Dedifferentiated amniotic fluid mesenchymal stem cell (primary cell): ENCODE results near the gene XG.
"Not testable (repeated sequence)": the region's sequence is repeated elsewhere in the genome, so short reads cannot be mapped to it uniquely, and the experiment has no call there.

Experiments
- DNase-seq: peaks from one replicate; pipeline ENCODE4 v3.0.0-alpha.2; 2016; ENCODE audit errors: extremely low spot score

Gene XG

GRCh38 chrX:2751874-2752300 is at the start of gene XG:
Gene XG (plus strand): TSS chrX:2752040. CDS start chrX:2752275, 235 bp downstream.
- not testable (repeated sequence) for DNase-seq

GRCh38 chrX:2703991-2704369 is 47.9 kb upstream of the XG start:
- DNase-seq: no peak

GRCh38 chrX:2705046-2705832 is 46.6 kb upstream of the XG start:
- DNase-seq: no peak

DNA sequence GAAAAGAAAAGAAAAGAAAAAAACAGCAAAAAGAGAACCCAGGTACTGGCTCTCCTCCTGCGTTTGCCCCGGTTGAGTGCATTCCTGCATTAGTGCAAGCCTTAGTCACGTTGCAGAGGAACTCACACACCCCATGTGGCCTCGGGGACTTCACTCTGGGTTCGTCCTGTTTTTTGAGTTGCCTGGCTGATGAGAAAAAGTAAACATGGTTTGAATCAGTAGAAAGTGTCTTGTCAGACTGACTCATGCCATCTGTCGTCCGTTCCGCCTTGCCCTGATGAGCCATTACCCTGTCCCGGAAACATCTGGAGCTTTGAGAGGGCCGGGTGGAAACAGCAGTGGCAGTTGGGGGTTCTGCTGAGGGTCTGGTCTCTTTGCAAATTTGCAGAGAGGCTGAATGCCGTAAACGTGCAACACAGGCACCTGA is 44.5 kb upstream of the XG start:
- peak; percentile 89 for DNase-seq

- no peak for DNase-seq
Measured at GRCh38 chrX:2708021-2708420, 43.8 kb upstream of the XG start.

DNA sequence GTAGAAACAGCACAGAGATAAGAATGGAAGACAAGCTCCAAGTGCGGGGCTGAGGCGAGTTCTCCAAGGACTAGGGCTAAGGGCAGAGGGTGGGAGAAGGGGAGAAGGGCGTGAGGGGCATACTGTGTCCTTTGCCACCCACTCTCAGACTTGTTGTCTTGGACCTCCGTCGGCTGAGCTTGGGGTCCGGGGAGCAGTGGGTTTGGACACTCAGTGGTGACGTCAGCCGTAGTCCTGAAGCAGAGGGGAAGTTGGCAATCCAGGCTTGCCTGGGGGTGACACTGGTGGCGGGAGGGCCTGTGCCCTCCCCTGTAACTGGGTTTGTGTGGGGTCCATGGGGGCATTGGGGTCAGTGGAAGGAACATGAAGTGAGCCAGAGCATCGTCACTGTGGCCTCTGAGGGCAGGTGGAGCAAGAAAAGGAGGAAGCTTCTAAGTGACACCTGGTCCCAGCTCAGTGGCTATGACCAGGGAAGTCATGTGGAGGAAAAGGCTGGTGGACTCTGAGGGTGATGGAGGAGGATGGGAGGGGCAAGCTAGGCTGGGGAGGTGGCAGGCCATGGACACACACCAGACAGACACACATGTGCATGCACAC is 43.1 kb upstream of the XG start:
- DNase-seq: no peak

DNA sequence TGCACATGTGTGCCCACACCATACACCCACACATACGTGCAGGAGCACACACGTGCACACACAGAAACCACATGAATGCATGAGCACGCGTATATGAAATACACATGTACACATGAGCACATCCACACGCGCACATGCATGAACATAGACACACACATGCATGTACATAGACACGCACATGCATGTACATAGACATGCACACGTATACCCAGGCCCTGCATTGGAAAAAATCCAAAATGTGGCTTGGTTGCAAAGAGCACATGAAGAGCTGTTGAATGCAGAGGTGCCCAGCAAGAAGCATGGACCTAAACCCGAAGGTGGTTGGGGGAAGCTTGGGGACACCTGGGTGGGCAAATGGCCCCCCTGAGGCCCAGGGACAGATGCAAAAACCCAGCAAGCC is 42.3 kb upstream of the XG start:
- no peak for DNase-seq

DNA sequence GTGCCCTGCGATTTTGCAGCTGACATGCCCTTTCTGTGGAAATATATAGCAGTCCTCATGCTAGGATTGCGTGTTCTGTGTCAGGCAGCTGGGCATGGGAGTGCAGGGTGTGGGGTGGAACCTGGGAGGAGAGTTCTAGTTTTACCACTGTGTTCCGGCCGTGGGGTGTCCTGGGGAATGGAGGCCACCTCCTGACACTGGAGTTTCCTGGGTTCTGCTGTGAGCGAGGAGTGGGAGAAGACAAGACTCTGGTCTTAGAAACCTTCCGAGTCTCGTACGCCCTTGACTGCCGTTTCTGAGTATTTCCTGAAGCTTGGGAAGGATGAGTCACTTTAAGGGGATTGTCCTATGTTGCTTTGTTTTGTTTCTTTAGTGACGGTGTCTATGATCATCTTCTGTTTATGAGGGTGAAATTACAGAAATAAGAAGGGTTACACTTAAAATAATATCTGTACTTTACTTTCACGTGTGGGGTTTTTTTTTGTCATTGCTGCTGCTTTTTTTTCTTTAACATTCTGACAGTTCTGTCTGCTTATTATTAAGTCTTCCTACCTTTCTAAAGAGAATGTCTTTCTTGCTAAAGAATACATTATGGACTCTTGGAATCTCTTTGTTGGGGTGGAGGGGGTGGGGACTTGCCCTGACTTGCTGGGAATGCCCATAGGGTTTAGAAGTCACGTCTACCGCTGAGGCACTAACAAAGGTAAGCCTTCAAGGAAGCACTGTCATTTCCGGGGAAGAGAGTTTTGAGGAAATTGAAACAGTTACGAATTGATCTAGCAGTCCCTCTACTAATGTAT is 41.6 kb upstream of the XG start:
- peak; percentile 79 for DNase-seq

DNA sequence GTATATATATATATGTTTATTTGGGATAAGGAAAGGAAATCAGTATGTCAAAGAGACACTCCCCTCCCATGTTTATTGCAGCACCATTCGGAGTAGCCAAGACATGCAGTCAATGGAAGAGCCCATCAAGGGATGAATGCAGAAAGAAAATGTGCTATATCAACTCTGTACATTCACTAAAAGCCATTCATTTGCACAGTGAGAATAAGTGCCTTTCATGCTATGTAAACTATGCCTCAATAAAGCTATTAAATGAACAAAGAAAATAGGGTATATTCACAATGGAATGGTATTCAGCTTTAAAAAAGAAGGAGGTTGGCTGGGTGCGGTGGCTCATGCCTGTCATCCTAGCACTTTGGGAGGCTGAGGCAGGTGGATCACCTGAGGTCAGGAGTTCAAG is 40.4 kb upstream of the XG start:
- no peak for DNase-seq

DNA sequence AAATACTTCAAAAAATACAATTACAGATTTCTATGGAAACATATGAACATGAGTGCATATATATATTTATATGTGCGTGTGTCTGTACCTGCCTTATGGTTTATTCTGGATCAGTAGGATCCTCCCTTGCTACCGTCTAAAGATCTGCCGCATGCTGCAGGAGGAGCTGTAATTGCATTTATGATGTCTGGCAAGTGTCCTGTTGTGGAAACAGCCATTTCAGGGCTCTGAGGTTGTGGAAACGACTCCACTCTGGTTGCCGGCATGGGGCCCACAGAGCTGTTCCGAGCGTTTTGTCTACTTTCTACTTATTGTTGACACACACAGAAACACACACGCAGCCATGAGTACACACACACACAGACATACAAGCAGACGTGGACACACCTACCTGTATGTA is 39.4 kb upstream of the XG start:
- no peak for DNase-seq

DNA sequence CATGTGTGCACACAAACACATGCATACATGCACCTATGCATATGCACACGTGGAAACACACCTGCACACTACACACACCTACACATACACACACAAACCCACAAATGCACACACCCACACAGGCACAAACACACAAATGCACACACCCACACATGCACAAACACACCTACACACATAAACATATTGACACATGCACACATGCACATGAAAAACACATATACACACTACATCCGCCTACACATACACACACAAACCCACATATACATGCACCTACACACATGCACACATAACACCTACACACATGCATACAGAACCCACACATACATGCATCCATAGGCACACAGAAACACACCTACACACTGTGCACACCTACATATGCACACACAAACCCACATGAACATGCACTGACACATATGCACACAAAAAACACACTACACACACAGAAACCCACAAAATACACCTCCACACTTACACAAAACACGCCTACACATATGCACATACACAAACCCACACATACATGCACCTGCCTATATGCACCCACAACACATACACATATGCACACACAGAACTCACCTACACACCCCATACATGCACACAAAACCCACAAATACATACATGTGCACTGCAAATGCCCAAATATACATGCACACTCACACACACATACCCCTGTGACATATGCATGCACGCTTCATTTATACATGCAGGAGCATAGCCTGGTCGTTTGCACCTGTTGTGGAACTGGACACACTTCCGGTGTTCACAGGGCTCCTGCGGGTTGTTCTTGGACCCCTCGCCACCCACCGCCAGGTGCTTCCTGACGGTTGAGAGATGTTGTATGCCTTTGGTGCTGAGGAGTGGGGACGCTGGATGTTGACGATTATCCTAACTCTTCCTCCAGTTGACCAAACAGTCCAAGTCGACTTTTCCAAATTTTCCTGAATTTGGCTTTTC is 38.7 kb upstream of the XG start:
- DNase-seq: no peak

- DNase-seq: no peak
Measured at GRCh38 chrX:2714551-2714950, 37.3 kb upstream of the XG start.

GRCh38 chrX:2715066-2715600 is 36.7 kb upstream of the XG start:
- DNase-seq: no peak

- DNase-seq: no peak
Measured at GRCh38 chrX:2717312-2717711, 34.5 kb upstream of the XG start.

DNA sequence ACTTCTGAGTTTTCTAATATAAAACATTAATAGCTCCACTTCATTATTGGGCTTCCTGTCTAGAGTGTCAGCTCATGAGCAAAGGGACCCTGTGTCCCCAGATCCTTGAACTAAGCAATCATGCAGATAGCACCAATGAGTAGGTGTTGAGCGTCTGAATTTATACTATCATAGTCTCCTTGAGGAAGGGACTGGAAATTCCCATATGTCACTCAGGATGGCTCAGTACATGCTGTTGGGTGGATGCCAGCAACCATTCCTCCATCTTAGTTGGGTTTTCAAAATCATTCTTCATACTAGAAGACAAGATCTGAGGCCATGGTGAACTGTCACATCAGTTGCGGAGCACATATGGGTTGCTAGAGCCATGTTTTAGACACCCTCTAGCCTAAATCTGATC is 33.0 kb upstream of the XG start:
- DNase-seq: no peak

GRCh38 chrX:2719774-2720447 is 31.9 kb upstream of the XG start:
- DNase-seq: no peak

DNA sequence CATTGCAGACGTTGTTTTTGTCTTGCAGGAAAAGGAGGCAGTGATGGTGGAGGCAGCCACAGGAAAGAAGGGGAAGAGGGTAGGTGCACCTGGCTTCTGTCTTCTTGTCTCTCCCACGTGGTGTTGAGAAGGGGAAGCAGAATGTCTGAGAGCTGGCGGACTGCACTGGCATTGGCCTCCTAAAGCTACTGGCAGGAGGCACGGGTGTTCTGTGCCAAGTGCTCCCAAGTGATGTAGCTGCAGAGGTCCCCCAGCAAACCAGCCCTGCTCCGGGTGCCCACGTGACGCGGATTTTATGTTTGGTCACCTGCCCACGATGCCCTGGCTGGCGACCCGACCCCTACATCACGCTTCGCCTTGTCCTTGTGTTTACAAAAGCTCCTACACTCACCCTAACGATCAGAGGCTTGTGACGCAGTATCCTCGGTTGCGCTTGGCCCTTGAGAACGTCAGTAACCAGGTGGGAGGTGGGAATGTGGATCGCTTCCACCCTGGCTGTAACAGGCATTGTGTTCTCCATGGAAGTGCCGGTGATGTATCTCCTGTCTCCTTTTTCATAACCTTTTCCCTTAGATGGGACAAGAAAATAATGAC is 28.5 kb upstream of the XG start:
- no peak for DNase-seq

- not testable (repeated sequence) for DNase-seq
Measured at GRCh38 chrX:2727264-2727663, 24.6 kb upstream of the XG start.

DNA sequence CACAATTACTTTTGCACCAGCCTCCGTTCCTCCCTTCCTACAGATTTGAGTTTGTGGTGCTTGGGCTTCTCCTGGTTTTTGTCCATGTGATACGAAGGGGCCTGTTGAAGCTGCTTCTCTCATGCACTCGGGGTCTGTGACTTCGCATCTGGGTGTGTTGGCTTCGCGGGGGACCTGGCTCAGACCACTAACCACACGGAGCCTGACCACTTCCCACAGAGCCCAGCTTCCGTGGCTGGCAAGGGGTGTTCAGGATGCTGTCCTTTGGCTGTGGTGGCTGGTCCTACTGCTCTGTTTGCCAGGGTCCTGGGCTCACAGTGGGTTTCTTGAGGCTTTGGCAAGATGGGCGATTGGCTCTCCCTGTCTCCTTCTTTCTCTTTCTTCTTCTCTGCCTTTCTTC is 19.8 kb upstream of the XG start:
- no peak for DNase-seq

DNA sequence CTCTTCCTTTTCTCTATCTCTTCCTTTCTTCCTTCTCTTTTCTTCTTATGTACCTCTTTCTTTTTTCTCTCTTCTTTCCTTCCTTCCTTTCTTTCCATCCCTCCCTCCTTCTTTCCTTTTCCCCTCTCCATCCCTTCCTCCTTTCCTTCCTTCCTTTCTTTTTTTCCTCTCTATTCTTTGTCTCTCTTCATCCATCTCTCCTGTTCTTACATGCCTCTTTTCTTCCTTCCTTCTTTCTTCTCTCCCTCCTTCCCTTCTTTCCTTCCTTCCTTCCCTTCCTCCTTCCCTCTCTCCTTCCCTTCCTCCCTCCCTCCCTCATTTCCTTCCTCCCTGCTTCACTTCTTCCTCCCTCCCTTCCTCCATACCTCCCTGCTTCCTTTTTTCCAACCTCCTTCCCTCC is 19.2 kb upstream of the XG start:
- DNase-seq: no peak
